Astrocyte of the cerebellum (primary cell): ENCODE measurements around the gene PPFIBP1.

Experiments used
- DNase-seq: peaks from one replicate; pipeline ENCODE4 v3.0.0-alpha.2; 2011; ENCODE audit warnings: low read depth
- H3K4me3 ChIP-seq: 2 replicates; pipeline ENCODE4 v1.5.1; 2011; ENCODE audit warnings: mild to moderate bottlenecking, low read depth, low read length, moderate library complexity
- CTCF ChIP-seq: IDR thresholded peaks from 2 replicates; pipeline ENCODE4 v1.5.1; 2012; ENCODE audit warnings: low read length, low read depth, moderate library complexity, mild to moderate bottlenecking; ENCODE audit errors: missing control alignments
- in situ Hi-C: cut with HindIII; loops from 2 replicates; pipeline ENCODE4 v1.10.0; 2017; ENCODE audit warnings: low sequenced_read_pairs

PPFIBP1 gene

GRCh38 chr12:27551172-27551840 lies 27.3 kb downstream of the PPFIBP1 start:
- H3K4me3 ChIP-seq, result no peak overlapping the region
- in situ Hi-C loops, result no loop called here
- no peak for TF ChIP-seq CTCF
- DNase-seq, result no peak

- in situ Hi-C loops, result no loop called here
- DNase-seq, result no peak
- no peak for TF ChIP-seq CTCF
- H3K4me3 ChIP-seq, result no peak overlapping the region
Measured at GRCh38 chr12:27552235-27552634, 28.2 kb downstream of the PPFIBP1 start.

- no peak overlapping the region for H3K4me3 ChIP-seq
- in situ Hi-C loops, result no loop called here
- no peak for TF ChIP-seq CTCF
- DNase-seq, result no peak
Measured at GRCh38 chr12:27552886-27553560, 29.0 kb downstream of the PPFIBP1 start.

- in situ Hi-C loops, result no loop called here
- no peak for DNase-seq
- TF ChIP-seq CTCF, result no peak
- no peak overlapping the region for H3K4me3 ChIP-seq
Measured at GRCh38 chr12:27553941-27554340, 29.9 kb downstream of the PPFIBP1 start.

GRCh38 chr12:27554421-27555186 lies 30.6 kb downstream of the PPFIBP1 start:
- peak overlapping the region; percentile 2 for H3K4me3 ChIP-seq
- in situ Hi-C loops, result no loop called here
- TF ChIP-seq CTCF, result no peak
- DNase-seq, result peak; percentile 29

- no peak overlapping the region for H3K4me3 ChIP-seq
- in situ Hi-C loops, result no loop called here
- TF ChIP-seq CTCF, result no peak
- DNase-seq, result no peak
Measured at GRCh38 chr12:27555361-27555760, 31.4 kb downstream of the PPFIBP1 start.
